Measurements from ENCODE around the gene THSD7B.

- TF ChIP-seq CTCF (IDR thresholded peaks at IDR 0.05) = no peak
- no peak for TF ChIP-seq POLR2A (IDR thresholded peaks at IDR 0.05)
- TF ChIP-seq POLR2AphosphoS5 (IDR thresholded peaks at IDR 0.05) = no peak
Observed at GRCh38 chr2:137316075-137316474, 550.7 kb downstream of the THSD7B start.
